PC-9 (cell line): ENCODE data around the gene PLA2G2E.

Experiments
- CTCF ChIP-seq: fragments of 200-600 bp; sonication (generic); conservative IDR thresholded peaks from 2 replicates; pipeline ENCODE4 v1.6.1; 2017; ENCODE audit warnings: mixed run types, antibody characterized with exemption, mild to moderate bottlenecking, moderate library complexity
- EZH2 ChIP-seq: fragments of 200-600 bp; sonication (generic); IDR thresholded peaks from 2 replicates; pipeline ENCODE4 v1.8.0; 2017; ENCODE audit warnings: antibody characterized with exemption, low read depth

- TF ChIP-seq CTCF: no peak
- TF ChIP-seq EZH2: no peak
Measured at GRCh38 chr1:19879661-19880060, 43.8 kb downstream of the PLA2G2E start.
